Nephron (organoid): ENCODE measurements around the gene TRIOBP.

ENCODE experiments used
- H3K27ac Mint-ChIP-seq, 3 experiments: 2 replicates each; pipeline ENCODE4 v1.8.0; 2020; ENCODE audit warnings: mixed read lengths in 3 of 3, mild to moderate bottlenecking in 2 of 3, moderate library complexity in 1 of 3
- H3K27me3 Mint-ChIP-seq: 2 replicates; pipeline ENCODE4 v1.8.0; 2021; ENCODE audit warnings: low read depth, mild to moderate bottlenecking, moderate library complexity, mixed read lengths
- H3K36me3 Mint-ChIP-seq: 2 replicates; pipeline ENCODE4 v1.8.0; 2020; ENCODE audit warnings: low read depth, mixed read lengths
- H3K4me1 Mint-ChIP-seq: 2 replicates; pipeline ENCODE4 v1.8.0; 2020; ENCODE audit warnings: mixed read lengths
- H3K4me3 Mint-ChIP-seq, 3 experiments: 2 replicates each; pipeline ENCODE4 v1.8.0; 2020; ENCODE audit warnings: mild to moderate bottlenecking in 3 of 3, mixed read lengths in 3 of 3, moderate library complexity in 2 of 3
- H3K9me3 Mint-ChIP-seq: 2 replicates; pipeline ENCODE4 v1.8.0; 2020; ENCODE audit warnings: mixed read lengths
- TF ChIP-seq, protein P1 (sequence below), 3 experiments: fragments of 200-600 bp; sonication (generic); IDR thresholded peaks; one replicate each; pipeline ENCODE4 v1.5.0; 2021; ENCODE audit warnings: antibody characterized with exemption in 3 of 3; ENCODE audit not compliant: unreplicated experiment in 3 of 3

TRIOBP gene

GRCh38 chr22:37774728-37775127, 77.9 kb downstream of the TRIOBP start:
- H3K4me3 Mint-ChIP-seq: no peak overlapping the region
- no peak overlapping the region for H3K27ac Mint-ChIP-seq
- TF ChIP-seq, protein P1, sequence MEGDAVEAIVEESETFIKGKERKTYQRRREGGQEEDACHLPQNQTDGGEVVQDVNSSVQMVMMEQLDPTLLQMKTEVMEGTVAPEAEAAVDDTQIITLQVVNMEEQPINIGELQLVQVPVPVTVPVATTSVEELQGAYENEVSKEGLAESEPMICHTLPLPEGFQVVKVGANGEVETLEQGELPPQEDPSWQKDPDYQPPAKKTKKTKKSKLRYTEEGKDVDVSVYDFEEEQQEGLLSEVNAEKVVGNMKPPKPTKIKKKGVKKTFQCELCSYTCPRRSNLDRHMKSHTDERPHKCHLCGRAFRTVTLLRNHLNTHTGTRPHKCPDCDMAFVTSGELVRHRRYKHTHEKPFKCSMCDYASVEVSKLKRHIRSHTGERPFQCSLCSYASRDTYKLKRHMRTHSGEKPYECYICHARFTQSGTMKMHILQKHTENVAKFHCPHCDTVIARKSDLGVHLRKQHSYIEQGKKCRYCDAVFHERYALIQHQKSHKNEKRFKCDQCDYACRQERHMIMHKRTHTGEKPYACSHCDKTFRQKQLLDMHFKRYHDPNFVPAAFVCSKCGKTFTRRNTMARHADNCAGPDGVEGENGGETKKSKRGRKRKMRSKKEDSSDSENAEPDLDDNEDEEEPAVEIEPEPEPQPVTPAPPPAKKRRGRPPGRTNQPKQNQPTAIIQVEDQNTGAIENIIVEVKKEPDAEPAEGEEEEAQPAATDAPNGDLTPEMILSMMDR (IDR thresholded peaks at IDR 0.05; ENCODE audit: unreplicated experiment in 3 of 3): no peak
- H3K27me3 Mint-ChIP-seq: peaks cover 3% of the 10 kb centered on the region
- H3K9me3 Mint-ChIP-seq: no peaks in the 10 kb centered on the region
- H3K4me1 Mint-ChIP-seq: peaks cover 4% of the 10 kb centered on the region
- peaks cover 36% of the 10 kb centered on the region for H3K36me3 Mint-ChIP-seq

GRCh38 chr22:37775785-37776638, 79.2 kb downstream of the TRIOBP start:
- Mint-ChIP-seq H3K4me3 (no peak overlapping the region), H3K27ac (peak overlapping the region; percentile 36 to 55 (median 49)), H3K36me3 (peaks cover 32% of the 10 kb centered on the region), H3K4me1 (peaks cover 4% of the 10 kb centered on the region), H3K9me3 (no peaks in the 10 kb centered on the region), H3K27me3 (peaks cover 3% of the 10 kb centered on the region)
- TF ChIP-seq, protein P1 (IDR thresholded peaks at IDR 0.05; ENCODE audit: unreplicated experiment in 3 of 3): no peak

- Mint-ChIP-seq H3K27ac (peak overlapping the region; percentile 36 to 55 (median 49)), H3K27me3 (peaks cover 3% of the 10 kb centered on the region), H3K4me1 (peaks cover 4% of the 10 kb centered on the region), H3K9me3 (no peaks in the 10 kb centered on the region), H3K36me3 (peaks cover 28% of the 10 kb centered on the region), H3K4me3 (no peak overlapping the region)
- TF ChIP-seq, protein P1 (IDR thresholded peaks at IDR 0.05; ENCODE audit: unreplicated experiment in 3 of 3): no peak
These were observed 79.8 kb downstream of the TRIOBP start for GRCh38 chr22:37776639-37777005.

DNA sequence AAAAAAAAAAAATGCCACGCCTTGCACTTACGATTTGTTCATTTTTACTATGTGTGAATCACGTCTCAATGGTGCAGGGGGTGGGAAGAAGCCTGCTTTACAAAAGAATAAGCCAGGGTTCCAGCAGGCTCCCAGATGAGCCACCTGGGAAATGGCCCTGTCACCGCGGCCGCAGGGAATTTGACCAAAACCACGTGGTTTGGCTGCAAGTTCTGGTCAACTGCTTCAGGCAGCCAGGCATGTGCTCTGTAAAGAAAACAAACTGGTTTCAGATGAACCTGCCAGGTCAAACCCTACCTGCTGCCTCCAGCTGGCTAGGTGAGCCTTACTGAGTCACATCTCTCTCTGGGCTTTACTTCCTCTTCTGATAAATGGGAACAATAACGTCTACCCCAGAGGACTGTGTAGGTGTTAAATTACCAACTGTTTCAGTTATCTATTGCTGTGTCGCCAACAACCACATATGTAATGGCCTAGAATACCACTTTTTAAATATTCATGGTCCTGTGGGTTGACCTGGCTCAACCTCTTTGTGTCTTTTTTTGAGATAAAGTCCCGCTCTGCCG, 80.4 kb downstream of the TRIOBP start:
- TF ChIP-seq, protein P1 (IDR thresholded peaks at IDR 0.05; ENCODE audit: unreplicated experiment in 3 of 3): no peak
- H3K9me3 Mint-ChIP-seq: no peaks in the 10 kb centered on the region
- H3K27ac Mint-ChIP-seq: no peak overlapping the region
- H3K27me3 Mint-ChIP-seq: peaks cover 3% of the 10 kb centered on the region
- no peak overlapping the region for H3K4me3 Mint-ChIP-seq
- peaks cover 23% of the 10 kb centered on the region for H3K36me3 Mint-ChIP-seq
- H3K4me1 Mint-ChIP-seq: peaks cover 4% of the 10 kb centered on the region

DNA sequence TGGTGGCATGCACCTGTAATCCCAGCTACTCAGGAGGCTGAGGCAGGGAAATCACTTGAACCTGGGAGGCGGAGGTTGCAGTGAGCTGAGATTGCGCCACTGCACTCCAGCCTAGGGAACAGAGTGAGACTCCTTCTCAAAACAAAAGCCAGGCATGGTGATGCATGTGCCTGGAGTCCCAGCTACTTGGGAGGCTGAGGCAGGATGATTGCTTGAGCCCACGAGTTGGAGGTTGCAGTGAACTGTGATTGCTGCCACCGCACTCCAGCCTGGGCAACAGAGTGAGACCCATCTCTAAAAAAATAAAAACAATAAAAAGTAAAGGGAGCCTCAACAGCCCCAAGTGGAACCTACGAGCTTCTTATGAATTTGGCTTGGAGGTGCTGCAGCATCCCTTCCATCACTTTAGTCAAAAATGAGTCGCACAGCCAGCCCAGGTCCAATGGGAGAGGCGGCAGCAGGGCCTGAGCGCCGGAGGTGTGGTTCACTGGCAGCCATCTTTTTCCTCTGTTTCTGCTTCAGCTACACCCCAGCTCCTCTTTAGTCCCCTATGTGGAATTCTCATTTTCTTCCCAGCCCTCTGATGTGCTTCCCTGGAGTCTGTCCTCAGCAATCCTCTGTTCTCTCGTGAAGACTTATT, 81.6 kb downstream of the TRIOBP start:
- Mint-ChIP-seq H3K27me3 (peaks cover 3% of the 10 kb centered on the region), H3K9me3 (no peaks in the 10 kb centered on the region), H3K36me3 (peaks cover 14% of the 10 kb centered on the region), H3K27ac (peak overlapping the region in 1 of 3 experiments; percentile 41), H3K4me3 (no peak overlapping the region), H3K4me1 (peaks cover 4% of the 10 kb centered on the region)
- TF ChIP-seq, protein P1 (IDR thresholded peaks at IDR 0.05; ENCODE audit: unreplicated experiment in 3 of 3): no peak
